ENCODE results near the gene MICU2. TPM values are rescaled to one million over a fixed set of nuclear protein-coding genes. Genes with fewer than 3 reads are reported as not detected.

MICU2 gene
- total RNA-seq, 6 experiments from 2014 or later: 31.3 to 37.1 (median 33.9) TPM

DNA sequence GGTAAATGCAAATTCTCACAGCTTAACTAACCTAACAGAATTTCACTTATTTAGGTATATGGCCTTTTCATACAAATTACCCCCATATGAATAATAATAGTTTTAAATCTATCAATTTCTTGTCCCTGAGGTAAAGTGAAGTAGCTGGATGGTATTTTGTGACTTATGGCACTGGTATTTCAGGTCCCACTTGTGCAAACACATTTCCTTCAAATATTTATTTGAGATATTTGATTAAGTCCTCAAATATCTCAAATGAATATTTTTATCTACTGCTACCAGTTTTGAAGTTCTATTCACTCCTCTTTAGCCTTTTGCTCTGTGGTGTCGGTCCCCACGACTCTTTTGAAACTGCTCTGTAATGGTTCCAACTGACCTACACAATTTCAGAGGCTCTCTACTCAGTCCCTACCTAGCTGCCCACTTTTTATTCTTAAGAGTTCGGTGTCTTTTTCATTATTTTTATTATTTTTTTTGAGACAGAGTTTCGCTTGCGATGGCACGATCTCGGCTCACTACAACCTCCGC is 85.3 kb downstream of the MICU2 start:
- TF ChIP-seq, protein P1, sequence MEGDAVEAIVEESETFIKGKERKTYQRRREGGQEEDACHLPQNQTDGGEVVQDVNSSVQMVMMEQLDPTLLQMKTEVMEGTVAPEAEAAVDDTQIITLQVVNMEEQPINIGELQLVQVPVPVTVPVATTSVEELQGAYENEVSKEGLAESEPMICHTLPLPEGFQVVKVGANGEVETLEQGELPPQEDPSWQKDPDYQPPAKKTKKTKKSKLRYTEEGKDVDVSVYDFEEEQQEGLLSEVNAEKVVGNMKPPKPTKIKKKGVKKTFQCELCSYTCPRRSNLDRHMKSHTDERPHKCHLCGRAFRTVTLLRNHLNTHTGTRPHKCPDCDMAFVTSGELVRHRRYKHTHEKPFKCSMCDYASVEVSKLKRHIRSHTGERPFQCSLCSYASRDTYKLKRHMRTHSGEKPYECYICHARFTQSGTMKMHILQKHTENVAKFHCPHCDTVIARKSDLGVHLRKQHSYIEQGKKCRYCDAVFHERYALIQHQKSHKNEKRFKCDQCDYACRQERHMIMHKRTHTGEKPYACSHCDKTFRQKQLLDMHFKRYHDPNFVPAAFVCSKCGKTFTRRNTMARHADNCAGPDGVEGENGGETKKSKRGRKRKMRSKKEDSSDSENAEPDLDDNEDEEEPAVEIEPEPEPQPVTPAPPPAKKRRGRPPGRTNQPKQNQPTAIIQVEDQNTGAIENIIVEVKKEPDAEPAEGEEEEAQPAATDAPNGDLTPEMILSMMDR (IDR thresholded peaks at IDR 0.05): no peak
- H3K9me3 Mint-ChIP-seq: no peaks in the 10 kb centered on the region
- no peak for DNase-seq
- H3K27me3 Mint-ChIP-seq (ENCODE audit: insufficient read depth): no peaks in the 10 kb centered on the region
- H3K27ac Mint-ChIP-seq: peak overlapping the region; percentile 5; the same call in 1 of the 2 replicates
- peaks cover 14% of the 10 kb centered on the region for H3K36me3 Mint-ChIP-seq (ENCODE audit: low read depth)
- no peak overlapping the region for H3K4me3 Mint-ChIP-seq
- H3K4me1 Mint-ChIP-seq (ENCODE audit: low read depth): peaks cover 14% of the 10 kb centered on the region

DNA sequence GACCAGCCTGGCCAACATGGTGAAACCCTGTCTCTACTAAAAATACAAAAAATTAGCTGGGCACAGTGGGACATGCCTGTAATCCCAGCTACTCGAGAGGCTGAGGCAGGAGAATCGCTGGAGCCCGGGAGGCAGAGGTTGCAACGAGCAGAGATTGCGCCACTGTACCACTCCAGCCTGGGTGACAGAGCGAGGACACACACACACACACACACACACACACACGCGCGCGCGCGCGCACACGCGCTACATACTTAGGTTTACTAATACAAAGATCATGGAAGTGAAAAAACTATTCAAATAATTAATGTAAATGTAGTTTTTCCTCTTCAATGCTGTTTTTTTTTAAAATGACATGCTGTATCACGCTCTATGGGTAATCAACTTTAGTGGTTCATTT is 86.4 kb downstream of the MICU2 start:
- peaks cover 14% of the 10 kb centered on the region for H3K4me1 Mint-ChIP-seq (ENCODE audit: low read depth)
- no peak overlapping the region for H3K4me3 Mint-ChIP-seq
- DNase-seq: no peak
- H3K27ac Mint-ChIP-seq: no peak overlapping the region
- peaks cover 19% of the 10 kb centered on the region for H3K36me3 Mint-ChIP-seq (ENCODE audit: low read depth)
- TF ChIP-seq, protein P1 (IDR thresholded peaks at IDR 0.05): no peak
- H3K27me3 Mint-ChIP-seq (ENCODE audit: insufficient read depth): no peaks in the 10 kb centered on the region
- no peaks in the 10 kb centered on the region for H3K9me3 Mint-ChIP-seq

DNA sequence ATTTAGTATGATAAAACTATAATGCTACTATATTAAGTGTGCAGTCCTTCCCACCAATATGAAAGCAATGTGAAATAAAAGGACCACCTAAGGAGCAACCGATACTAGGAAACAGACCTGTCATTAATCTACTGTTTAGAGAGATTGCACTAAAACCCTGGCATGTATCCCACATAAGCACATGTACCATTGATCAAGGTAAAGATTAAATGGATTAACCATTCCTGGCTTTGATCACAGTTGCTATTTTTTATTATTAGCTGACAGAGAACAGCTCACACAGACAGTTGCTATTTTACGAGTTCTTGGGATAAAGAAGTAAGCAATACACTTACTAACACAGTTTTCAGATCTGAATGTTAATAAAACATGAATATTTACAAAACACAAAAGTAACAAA is 87.2 kb downstream of the MICU2 start:
- no peak overlapping the region for H3K4me3 Mint-ChIP-seq
- no peaks in the 10 kb centered on the region for H3K9me3 Mint-ChIP-seq
- no peak for DNase-seq
- no peak overlapping the region for H3K27ac Mint-ChIP-seq
- no peaks in the 10 kb centered on the region for H3K27me3 Mint-ChIP-seq (ENCODE audit: insufficient read depth)
- H3K4me1 Mint-ChIP-seq (ENCODE audit: low read depth): peaks cover 14% of the 10 kb centered on the region
- TF ChIP-seq, protein P1 (IDR thresholded peaks at IDR 0.05): no peak
- H3K36me3 Mint-ChIP-seq (ENCODE audit: low read depth): peaks cover 22% of the 10 kb centered on the region

DNA sequence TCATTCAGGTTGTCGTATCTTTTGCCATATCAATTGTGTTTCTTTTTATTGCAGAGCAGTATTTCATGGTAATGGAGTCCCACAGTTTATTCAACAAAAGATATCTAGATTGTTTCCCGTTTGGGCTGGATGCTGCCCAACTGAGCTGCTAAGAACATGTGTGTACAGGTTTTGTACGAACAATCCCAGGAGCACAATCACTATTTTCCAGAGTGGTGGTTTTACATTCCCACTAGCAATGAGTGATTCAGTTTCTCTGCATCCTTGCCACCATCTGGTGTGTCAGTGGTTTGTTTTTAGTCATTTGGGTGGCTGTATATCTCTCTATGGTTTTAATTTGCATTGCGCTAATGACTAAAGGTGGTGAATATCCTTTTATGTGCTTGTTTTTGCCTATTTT is 92.1 kb downstream of the MICU2 start:
- no peak overlapping the region for H3K27ac Mint-ChIP-seq
- peaks cover 13% of the 10 kb centered on the region for H3K36me3 Mint-ChIP-seq (ENCODE audit: low read depth)
- no peak for DNase-seq
- no peaks in the 10 kb centered on the region for H3K9me3 Mint-ChIP-seq
- TF ChIP-seq, protein P1 (IDR thresholded peaks at IDR 0.05): no peak
- H3K27me3 Mint-ChIP-seq (ENCODE audit: insufficient read depth): no peaks in the 10 kb centered on the region
- H3K4me3 Mint-ChIP-seq: no peak overlapping the region
- H3K4me1 Mint-ChIP-seq (ENCODE audit: low read depth): no peaks in the 10 kb centered on the region; the same call in 1 of the 2 replicates

DNA sequence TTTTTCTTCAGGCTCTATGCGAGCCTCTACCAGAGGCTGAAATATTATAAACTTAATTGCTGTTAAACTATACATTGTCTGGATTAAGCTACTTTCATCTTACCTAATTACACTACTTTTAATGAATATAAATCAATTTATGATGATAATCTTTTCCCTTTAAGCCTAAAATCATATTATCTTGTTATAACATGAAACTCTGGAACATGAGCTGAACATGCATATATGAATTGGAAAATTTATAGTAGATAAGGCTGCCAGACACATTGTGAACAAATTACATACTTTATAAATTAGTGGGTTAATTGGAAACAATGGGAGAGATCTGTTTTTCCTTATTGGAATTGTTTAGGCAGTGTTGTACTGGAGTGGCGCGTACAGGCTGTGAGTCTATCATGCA is 99.6 kb downstream of the MICU2 start:
- H3K9me3 Mint-ChIP-seq: no peaks in the 10 kb centered on the region
- H3K36me3 Mint-ChIP-seq (ENCODE audit: low read depth): peaks cover 5% of the 10 kb centered on the region; the same call in 1 of the 2 replicates
- H3K27ac Mint-ChIP-seq: no peak overlapping the region
- no peaks in the 10 kb centered on the region for H3K27me3 Mint-ChIP-seq (ENCODE audit: insufficient read depth)
- DNase-seq: no peak
- TF ChIP-seq, protein P1 (IDR thresholded peaks at IDR 0.05): no peak
- no peaks in the 10 kb centered on the region for H3K4me1 Mint-ChIP-seq (ENCODE audit: low read depth)
- H3K4me3 Mint-ChIP-seq: no peak overlapping the region

DNA sequence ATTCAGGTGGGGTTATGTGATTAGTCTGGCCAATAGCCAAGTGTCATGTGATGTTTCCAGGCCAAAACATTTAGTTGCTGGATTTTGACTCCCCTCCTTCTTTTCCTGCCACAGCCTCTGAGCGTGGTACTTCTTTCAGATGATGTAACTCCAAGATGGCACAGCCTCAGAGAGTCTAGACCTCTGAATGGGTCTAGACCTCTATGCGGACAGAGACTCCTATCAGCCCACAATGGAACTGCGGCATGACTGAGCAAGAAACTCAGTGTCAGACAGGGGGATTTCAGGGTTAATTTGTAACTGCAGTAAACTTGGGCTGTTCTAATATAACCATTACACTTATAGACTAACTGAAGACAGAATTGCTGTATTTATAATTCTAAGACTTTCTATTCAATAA is 102.3 kb downstream of the MICU2 start:
- Mint-ChIP-seq H3K4me3 (no peak overlapping the region), H3K9me3 (no peaks in the 10 kb centered on the region), H3K36me3 (ENCODE audit: low read depth) (peaks cover 4% of the 10 kb centered on the region; the same call in 1 of the 2 replicates), H3K27ac (no peak overlapping the region), H3K4me1 (ENCODE audit: low read depth) (no peaks in the 10 kb centered on the region), H3K27me3 (ENCODE audit: insufficient read depth) (no peaks in the 10 kb centered on the region)
- TF ChIP-seq, protein P1 (IDR thresholded peaks at IDR 0.05): no peak
- DNase-seq: no peak

Data from HFFc6 (cell line).